ENCODE results near the gene IGSF23.

- TF ChIP-seq CTCF (IDR thresholded peaks at IDR 0.05) (no peak), EZH2 (IDR thresholded peaks at IDR 0.05) (no peak), EZH2phosphoT487 (IDR thresholded peaks at IDR 0.05) (no peak)
Observed at GRCh38 chr19:44571830-44572580, 41.4 kb upstream of the IGSF23 start.
